IPS DF 6.9 (cell line): ENCODE results near the gene GOLGA7B.
"Not testable (repeated sequence)": the region's sequence is repeated elsewhere in the genome, so short reads cannot be mapped to it uniquely, and the experiment has no call there.

Source experiments
- DNase-seq: peaks from one replicate; pipeline ENCODE4 v3.0.0-alpha.2; 2013; ENCODE audit warnings: low read depth, low spot score
- H3K27ac ChIP-seq: one replicate; pipeline ENCODE4 v1.5.1; 2013; ENCODE audit warnings: low read length, control low read depth
- H3K27me3 ChIP-seq: 2 replicates; pipeline ENCODE4 v1.6.1; 2013; ENCODE audit warnings: mild to moderate bottlenecking, low read length; ENCODE audit not compliant: control insufficient read depth, insufficient read depth
- H3K36me3 ChIP-seq: 2 replicates; pipeline ENCODE4 v1.6.1; 2013; ENCODE audit warnings: low read length; ENCODE audit not compliant: control insufficient read depth, insufficient read depth
- H3K4me1 ChIP-seq: 2 replicates; pipeline ENCODE4 v1.6.1; 2013; ENCODE audit warnings: low read length; ENCODE audit not compliant: control insufficient read depth, insufficient read depth
- H3K4me3 ChIP-seq: 2 replicates; pipeline ENCODE4 v1.5.1; 2013; ENCODE audit warnings: mild to moderate bottlenecking, low read length
- H3K9me3 ChIP-seq: 2 replicates; pipeline ENCODE4 v1.6.1; 2013; ENCODE audit warnings: low read length, inconsistent platforms; ENCODE audit not compliant: control insufficient read depth, insufficient read depth
- WGBS: extraction: QIAGEN DNeasy Blood & Tissue Kit; methylation state at CpG from one replicate; pipeline ENCODE4 v1.1.7; 2013; ENCODE audit warnings: mixed read lengths, missing lambda C conversion rate; ENCODE audit not compliant: insufficient read length, insufficient coverage; 5-methylcytosine and 5-hydroxymethylcytosine counted together

GOLGA7B gene

DNA sequence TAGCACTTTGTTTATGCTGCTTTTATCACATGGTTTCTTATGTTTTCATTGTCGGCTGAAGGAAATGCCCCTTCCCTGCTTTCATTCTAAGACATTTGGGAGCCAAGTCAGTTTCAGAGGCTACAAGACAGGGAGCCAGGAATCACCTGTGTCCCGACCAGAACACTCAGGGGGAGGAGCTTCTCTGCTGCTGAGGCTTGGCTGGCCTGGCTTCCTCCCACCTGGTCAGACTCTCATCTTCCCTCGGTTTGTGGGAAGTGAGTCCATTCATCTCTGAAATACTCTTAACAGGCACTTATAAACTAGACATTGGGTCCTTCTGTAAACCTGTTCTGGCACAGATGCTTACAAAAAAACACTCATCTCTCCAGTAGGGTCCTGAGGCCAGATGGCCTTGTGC is 19.6 kb upstream of the GOLGA7B start:
- H3K27ac ChIP-seq, result no peak overlapping the region
- no peak for DNase-seq
- H3K4me3 ChIP-seq, result no peak overlapping the region
- H3K27me3 ChIP-seq, result no peaks in the 10 kb centered on the region
- no CpG with 5 or more reads among the region's 3 CpGs for WGBS
- no peaks in the 10 kb centered on the region for H3K9me3 ChIP-seq
- H3K4me1 ChIP-seq, result no peaks in the 10 kb centered on the region
- H3K36me3 ChIP-seq, result no peaks in the 10 kb centered on the region

DNA sequence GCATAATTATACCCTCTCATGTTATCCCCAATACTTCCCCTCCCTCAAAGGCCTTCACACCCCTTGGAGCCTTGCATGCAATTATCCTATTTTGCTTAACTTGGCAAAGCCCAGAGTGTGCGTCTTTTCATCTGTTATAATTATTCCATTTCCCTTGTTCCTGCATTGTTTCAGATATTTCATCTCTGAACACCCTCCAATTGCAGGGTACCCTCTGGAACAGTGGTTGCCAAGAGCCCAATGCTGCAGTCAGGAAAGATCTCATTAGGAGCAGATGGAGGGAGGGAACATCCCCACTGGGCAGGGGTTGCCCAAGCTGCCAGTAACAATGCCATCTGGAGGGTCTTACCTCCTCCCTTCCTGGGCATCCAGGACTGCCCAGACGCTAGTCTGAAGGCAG is 18.4 kb upstream of the GOLGA7B start:
- Histone ChIP-seq H3K4me1 (no peaks in the 10 kb centered on the region), H3K9me3 (no peaks in the 10 kb centered on the region), H3K4me3 (no peak overlapping the region), H3K27ac (no peak overlapping the region), H3K27me3 (no peaks in the 10 kb centered on the region), H3K36me3 (no peaks in the 10 kb centered on the region)
- WGBS, result no CpG with 5 or more reads among the region's 2 CpGs
- no peak for DNase-seq

- Histone ChIP-seq H3K36me3 (no peaks in the 10 kb centered on the region), H3K27me3 (no peaks in the 10 kb centered on the region), H3K4me1 (no peaks in the 10 kb centered on the region), H3K27ac (no peak overlapping the region), H3K4me3 (no peak overlapping the region), H3K9me3 (no peaks in the 10 kb centered on the region)
- WGBS, result no CpG with 5 or more reads among the region's 2 CpGs
- no peak for DNase-seq
Observed at GRCh38 chr10:97836446-97836845, 13.2 kb upstream of the GOLGA7B start.

- Histone ChIP-seq H3K36me3 (no peaks in the 10 kb centered on the region), H3K9me3 (no peaks in the 10 kb centered on the region), H3K4me3 (no peak overlapping the region), H3K27ac (no peak overlapping the region), H3K27me3 (no peaks in the 10 kb centered on the region), H3K4me1 (no peaks in the 10 kb centered on the region)
- no CpG with 5 or more reads among the region's 3 CpGs for WGBS
- DNase-seq, result no peak
Observed at GRCh38 chr10:97838091-97838490, 11.6 kb upstream of the GOLGA7B start.

DNA sequence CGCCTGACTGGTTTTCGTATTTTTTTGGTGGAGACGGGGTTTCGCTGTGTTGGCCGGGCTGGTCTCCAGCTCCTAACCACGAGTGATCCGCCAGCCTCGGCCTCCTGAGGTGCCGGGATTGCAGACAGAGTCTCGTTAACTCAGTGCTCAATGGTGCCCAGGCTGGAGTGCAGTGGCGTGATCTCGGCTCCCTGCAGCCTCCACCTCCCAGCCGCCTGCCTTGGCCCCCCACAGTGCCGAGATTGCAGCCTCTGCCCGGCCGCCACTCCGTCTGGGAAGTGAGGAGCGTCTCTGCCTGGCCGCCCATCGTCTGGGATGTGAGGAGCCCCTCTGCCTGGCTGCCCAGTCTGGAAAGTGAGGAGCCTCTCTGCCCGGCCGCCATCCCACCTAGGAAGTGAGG is 8.5 kb upstream of the GOLGA7B start:
- H3K27me3 ChIP-seq, DNase-seq, H3K36me3 ChIP-seq, H3K4me1 ChIP-seq, H3K9me3 ChIP-seq, H3K4me3 ChIP-seq, H3K27ac ChIP-seq: not testable (repeated sequence)
- no CpG with 5 or more reads among the region's 22 CpGs for WGBS

DNA sequence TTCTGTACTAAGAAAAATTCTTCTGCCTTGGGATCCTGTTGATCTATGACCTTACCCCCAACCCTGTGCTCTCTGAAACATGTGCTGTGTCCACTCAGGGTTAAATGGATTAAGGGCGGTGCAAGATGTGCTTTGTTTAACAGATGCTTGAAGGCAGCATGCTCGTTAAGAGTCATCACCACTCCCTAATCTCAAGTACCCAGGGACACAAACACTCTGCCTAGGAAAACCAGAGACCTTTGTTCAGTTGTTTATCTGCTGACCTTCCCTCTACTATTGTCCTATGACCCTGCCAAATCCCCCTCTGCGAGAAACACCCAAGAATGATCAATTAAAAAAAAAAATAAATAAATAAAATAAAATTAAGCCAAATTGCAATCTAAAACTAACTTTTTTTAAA is 7.5 kb upstream of the GOLGA7B start:
- H3K27me3 ChIP-seq, H3K4me1 ChIP-seq, H3K9me3 ChIP-seq, DNase-seq, H3K27ac ChIP-seq, H3K36me3 ChIP-seq, H3K4me3 ChIP-seq: not testable (repeated sequence)
- WGBS, result no CpG with 5 or more reads among the region's 3 CpGs

DNA sequence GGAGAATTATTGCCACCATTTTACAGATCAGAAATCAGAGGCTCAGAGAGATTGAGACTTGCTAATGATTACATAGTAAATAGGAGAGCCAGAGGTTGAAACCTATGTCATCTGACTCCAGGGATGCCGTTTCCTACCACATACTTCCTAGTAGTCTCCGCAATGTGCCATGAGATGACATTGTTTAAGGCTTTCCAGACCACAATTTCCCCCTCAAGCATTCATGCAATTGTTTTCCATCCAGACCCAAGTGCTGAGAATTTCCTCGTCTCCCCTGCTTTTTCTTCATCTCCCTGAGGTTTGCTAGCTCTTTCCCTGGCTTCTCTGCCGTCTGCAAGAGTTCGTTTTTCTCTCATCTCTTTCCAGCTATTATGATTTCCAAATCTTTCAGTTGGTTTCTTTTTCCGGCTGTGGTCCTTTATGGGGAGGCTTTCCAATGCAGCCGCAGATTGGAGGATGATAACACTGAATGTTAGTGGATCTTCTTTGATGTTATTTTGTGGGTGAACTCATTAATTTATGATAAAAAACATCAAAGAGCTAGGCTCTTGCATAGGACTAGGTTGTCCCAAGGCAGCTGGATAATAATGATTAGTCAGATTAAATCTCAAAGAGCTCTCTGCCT is 6.9 kb upstream of the GOLGA7B start:
- DNase-seq, result no peak
- no peaks in the 10 kb centered on the region for H3K4me1 ChIP-seq
- WGBS, result no CpG with 5 or more reads among the region's 7 CpGs
- H3K27ac ChIP-seq, result no peak overlapping the region
- H3K36me3 ChIP-seq, result no peaks in the 10 kb centered on the region
- H3K27me3 ChIP-seq, result no peaks in the 10 kb centered on the region
- no peaks in the 10 kb centered on the region for H3K9me3 ChIP-seq
- H3K4me3 ChIP-seq, result no peak overlapping the region

DNA sequence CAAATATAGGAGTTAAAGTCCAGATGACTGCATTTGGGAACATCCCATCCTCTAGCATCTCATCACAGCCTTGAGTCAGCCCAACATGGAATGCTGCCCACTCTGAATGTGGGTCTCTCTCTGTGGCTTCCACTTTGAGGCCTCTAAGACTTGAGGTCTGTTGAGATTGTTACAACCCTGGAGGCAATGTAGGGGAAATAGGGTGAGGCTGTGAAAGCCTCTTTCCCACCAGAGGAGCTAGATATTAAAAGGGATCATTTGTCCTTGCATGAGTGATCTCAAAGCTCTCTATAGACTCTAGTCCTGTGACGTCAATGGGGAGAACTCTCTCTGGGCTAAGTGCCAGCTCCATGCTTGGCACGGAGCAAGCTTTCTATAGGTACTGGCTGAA is 6.4 kb upstream of the GOLGA7B start:
- no peaks in the 10 kb centered on the region for H3K4me1 ChIP-seq
- no CpG with 5 or more reads among the region's 2 CpGs for WGBS

GRCh38 chr10:97843972-97844371 is 5.7 kb upstream of the GOLGA7B start:
- no CpG with 5 or more reads among the region's 2 CpGs for WGBS
- H3K27me3 ChIP-seq, H3K27ac ChIP-seq, H3K36me3 ChIP-seq, H3K4me3 ChIP-seq, H3K4me1 ChIP-seq, DNase-seq, H3K9me3 ChIP-seq: not testable (repeated sequence)

More for the DNA sequence above, 6.4 kb upstream of the GOLGA7B start:
- DNase-seq, result no peak
- Histone ChIP-seq H3K27ac (no peak overlapping the region), H3K36me3 (no peaks in the 10 kb centered on the region), H3K9me3 (no peaks in the 10 kb centered on the region), H3K27me3 (no peaks in the 10 kb centered on the region), H3K4me3 (no peak overlapping the region)

DNA sequence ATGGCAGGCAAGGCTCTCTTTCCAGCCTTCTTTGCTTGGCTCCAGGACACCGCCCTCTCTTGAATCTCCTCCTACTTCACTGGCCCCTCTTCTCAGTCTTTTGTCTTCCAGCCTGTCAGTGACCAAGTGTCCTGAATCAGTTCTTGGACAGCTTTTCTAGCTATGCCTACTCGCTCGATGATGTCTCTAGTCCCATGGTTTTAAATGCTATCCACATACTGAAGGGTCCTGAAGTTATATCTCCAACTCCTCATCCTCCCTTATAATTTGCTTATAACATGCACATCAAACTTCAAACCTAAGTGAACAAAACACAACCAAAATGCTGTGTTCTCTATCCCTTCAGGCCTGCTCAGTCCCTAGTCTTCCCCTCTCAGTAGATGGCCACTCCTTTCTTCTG is 5.0 kb upstream of the GOLGA7B start:
- no peak for DNase-seq
- Histone ChIP-seq H3K36me3 (no peaks in the 10 kb centered on the region), H3K27me3 (no peaks in the 10 kb centered on the region), H3K9me3 (no peaks in the 10 kb centered on the region), H3K27ac (no peak overlapping the region), H3K4me3 (no peak overlapping the region), H3K4me1 (no peaks in the 10 kb centered on the region)
- no CpG with 5 or more reads among the region's 3 CpGs for WGBS

GRCh38 chr10:97849103-97849686 is 448 bp upstream of the GOLGA7B start:
- H3K9me3 ChIP-seq, result no peaks in the 10 kb centered on the region
- DNase-seq, result no peak
- H3K4me1 ChIP-seq, result peaks cover 3% of the 10 kb centered on the region; the same call in 1 of the 2 replicates
- no peak overlapping the region for H3K27ac ChIP-seq
- WGBS, result no CpG with 5 or more reads among the region's 16 CpGs
- no peaks in the 10 kb centered on the region; the same call in 1 of the 2 replicates for H3K27me3 ChIP-seq
- peak overlapping the region; percentile 70; the same call in 1 of the 2 replicates for H3K4me3 ChIP-seq
- no peaks in the 10 kb centered on the region for H3K36me3 ChIP-seq
